Natural killer cell (primary cell): ENCODE data around the gene PUM2. TPM values are rescaled to one million over a fixed set of nuclear protein-coding genes. Genes with fewer than 3 reads are reported as not detected.

Experiments used
- ATAC-seq, 3 donors: fragments of 150-1000 bp in 2 of 3; fragments of 200-7000 bp in 1 of 3; cut with Tn5 transposase; 1 replicate in 1 of 3; 2 replicates in 2 of 3; pipeline ENCODE4 v1.10.0; 2021; ENCODE audit warnings: mild to moderate bottlenecking in 2 of 3, moderate library complexity in 2 of 3
- DNase-seq, 2 donors: peaks; one replicate each; pipeline versions ENCODE4 v3.0.0 to v3.0.0-alpha.2; 2013 to 2021; ENCODE audit warnings: mixed read lengths in 1 of 2
- H3K27ac ChIP-seq: one replicate; pipeline ENCODE4 v1.5.1; 2013; ENCODE audit warnings: mild to moderate bottlenecking, low read length
- H3K27me3 ChIP-seq: one replicate; pipeline ENCODE4 v1.6.1; 2013; ENCODE audit warnings: low read length; ENCODE audit not compliant: control insufficient read depth, insufficient read depth
- H3K36me3 ChIP-seq: one replicate; pipeline ENCODE4 v1.6.1; 2013; ENCODE audit warnings: low read length; ENCODE audit not compliant: control insufficient read depth, insufficient read depth
- H3K4me1 ChIP-seq: one replicate; pipeline ENCODE4 v1.6.1; 2013; ENCODE audit warnings: low read length; ENCODE audit not compliant: control insufficient read depth, insufficient read depth
- H3K4me3 ChIP-seq: one replicate; pipeline ENCODE4 v1.5.1; 2013; ENCODE audit warnings: low read length
- H3K9me3 ChIP-seq: one replicate; pipeline ENCODE4 v1.6.1; 2013; ENCODE audit warnings: low read length; ENCODE audit not compliant: control insufficient read depth, insufficient read depth
- H3K27ac Mint-ChIP-seq, 2 donors: one replicate each; pipeline ENCODE4 v1.8.0; 2022; ENCODE audit warnings: mild to moderate bottlenecking in 2 of 2, mixed read lengths in 2 of 2, moderate library complexity in 1 of 2
- H3K27me3 Mint-ChIP-seq, 2 donors: one replicate each; pipeline ENCODE4 v1.8.0; 2022; ENCODE audit warnings: low read depth in 2 of 2, mixed read lengths in 2 of 2
- H3K36me3 Mint-ChIP-seq: one replicate; pipeline ENCODE4 v1.8.0; 2022; ENCODE audit warnings: mixed read lengths
- H3K4me1 Mint-ChIP-seq, 2 donors: one replicate each; pipeline ENCODE4 v1.8.0; 2022; ENCODE audit warnings: mixed read lengths in 2 of 2
- H3K4me3 Mint-ChIP-seq: one replicate; pipeline ENCODE4 v1.8.0; 2022; ENCODE audit warnings: mild to moderate bottlenecking, moderate library complexity, mixed read lengths
- H3K9me3 Mint-ChIP-seq, 2 donors: one replicate each; pipeline ENCODE4 v1.8.0; 2022; ENCODE audit warnings: mixed read lengths in 2 of 2
- CTCF ChIP-seq: fragments of 200-600 bp; IDR thresholded peaks from one replicate; pipeline ENCODE4 v1.8.0; 2022; ENCODE audit warnings: antibody characterized with exemption
- WGBS: methylation state at CpG from one replicate; pipeline ENCODE4 v1.1.7; 2013; ENCODE audit warnings: missing lambda C conversion rate; ENCODE audit not compliant: insufficient coverage; 5-methylcytosine and 5-hydroxymethylcytosine counted together
- intact Hi-C: fragments of 100-400 bp; cut with micrococcal nuclease; formaldehyde crosslinking; loops from one replicate; pipeline ENCODE4 v1.14.2; 2022
- total RNA-seq, 4 donors: library from RNA; stranded (reverse); fragments of 120-200 nt in 1 of 4; gene quantifications; one replicate each; pipeline versions ENCODE4 v1.2.3 to v1.2.4, GENCODE V29; 2013 to 2022

The PUM2 gene
- total RNA-seq, 3 donors from 2014 or later (not counting 1 experiment from before 2014, with no cell fraction given): 115 to 157 (median 130) TPM

DNA sequence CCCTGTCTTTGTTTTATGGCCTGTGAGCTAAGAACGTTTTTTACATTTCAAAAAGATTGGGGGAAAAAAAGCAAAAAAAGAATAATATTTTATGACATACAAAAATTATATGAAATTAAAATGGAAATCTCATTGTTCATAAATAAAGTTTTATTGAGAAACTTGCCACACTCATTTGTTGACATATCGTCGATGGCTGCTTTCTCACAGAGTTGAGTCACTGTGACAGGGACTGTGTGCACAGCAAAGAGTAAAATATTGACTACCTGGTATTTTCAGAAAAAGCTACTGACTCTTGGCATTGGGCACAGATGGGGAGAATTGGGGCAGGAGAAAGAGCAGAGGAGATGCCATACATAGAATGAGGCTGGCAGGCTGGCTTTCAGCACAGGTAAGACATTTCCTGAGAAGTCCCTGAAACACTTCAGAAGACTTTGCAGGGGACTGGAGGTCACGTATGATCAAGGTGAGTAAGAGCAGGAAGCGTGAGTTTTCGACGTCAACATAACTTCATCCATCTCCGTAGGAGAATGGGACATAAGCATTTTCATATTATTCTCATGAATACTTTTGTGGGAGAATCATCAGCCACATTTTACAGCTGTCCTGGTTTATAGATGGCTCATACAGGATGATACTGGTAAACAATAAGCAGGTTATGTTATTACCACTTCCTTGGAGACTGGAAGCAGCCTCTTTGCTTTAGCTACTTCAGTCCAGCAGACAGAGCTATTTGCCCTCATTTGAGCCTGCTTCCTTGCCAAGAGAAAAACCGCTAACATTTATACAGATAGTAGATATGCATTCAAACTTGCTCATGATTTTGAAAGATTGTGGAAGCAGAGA, 32.5 kb upstream of the PUM2 start:
- Mint-ChIP-seq H3K4me1 (peaks cover 0 to 3% of the 10 kb centered on the region in 2 donors), H3K27ac (no peak overlapping the region), H3K36me3 (no peaks in the 10 kb centered on the region), H3K27me3 (peaks cover 3 to 6% of the 10 kb centered on the region in 2 donors), H3K4me3 (no peak overlapping the region), H3K9me3 (no peaks in the 10 kb centered on the region)
- H3K9me3 ChIP-seq: no peaks in the 10 kb centered on the region
- no peaks in the 10 kb centered on the region for H3K36me3 ChIP-seq
- H3K27ac ChIP-seq: no peak overlapping the region
- ATAC-seq: no peak
- peak in 1 of 2 donors; percentile 5 for DNase-seq
- no peak for TF ChIP-seq CTCF
- intact Hi-C loops: no loop called here
- no peak overlapping the region for H3K4me3 ChIP-seq
- H3K4me1 ChIP-seq: no peaks in the 10 kb centered on the region
- H3K27me3 ChIP-seq: no peaks in the 10 kb centered on the region
- WGBS: 98% methylated on average over 4 of the region's 9 CpGs

GRCh38 chr2:20381457-20381856, 30.8 kb upstream of the PUM2 start:
- WGBS: 100% methylated on average over 2 of the region's 2 CpGs
- Mint-ChIP-seq H3K36me3 (no peaks in the 10 kb centered on the region), H3K4me3 (no peak overlapping the region), H3K27ac (no peak overlapping the region), H3K27me3 (peaks cover 7 to 16% of the 10 kb centered on the region in 2 donors), H3K9me3 (no peaks in the 10 kb centered on the region), H3K4me1 (peaks cover 0 to 3% of the 10 kb centered on the region in 2 donors)
- DNase-seq (no peak), ATAC-seq (no peak)
- H3K27ac ChIP-seq: no peak overlapping the region
- H3K9me3 ChIP-seq: no peaks in the 10 kb centered on the region
- no peak overlapping the region for H3K4me3 ChIP-seq
- TF ChIP-seq CTCF: no peak
- H3K27me3 ChIP-seq: no peaks in the 10 kb centered on the region
- no peaks in the 10 kb centered on the region for H3K36me3 ChIP-seq
- intact Hi-C loops: no loop called here
- no peaks in the 10 kb centered on the region for H3K4me1 ChIP-seq

DNA sequence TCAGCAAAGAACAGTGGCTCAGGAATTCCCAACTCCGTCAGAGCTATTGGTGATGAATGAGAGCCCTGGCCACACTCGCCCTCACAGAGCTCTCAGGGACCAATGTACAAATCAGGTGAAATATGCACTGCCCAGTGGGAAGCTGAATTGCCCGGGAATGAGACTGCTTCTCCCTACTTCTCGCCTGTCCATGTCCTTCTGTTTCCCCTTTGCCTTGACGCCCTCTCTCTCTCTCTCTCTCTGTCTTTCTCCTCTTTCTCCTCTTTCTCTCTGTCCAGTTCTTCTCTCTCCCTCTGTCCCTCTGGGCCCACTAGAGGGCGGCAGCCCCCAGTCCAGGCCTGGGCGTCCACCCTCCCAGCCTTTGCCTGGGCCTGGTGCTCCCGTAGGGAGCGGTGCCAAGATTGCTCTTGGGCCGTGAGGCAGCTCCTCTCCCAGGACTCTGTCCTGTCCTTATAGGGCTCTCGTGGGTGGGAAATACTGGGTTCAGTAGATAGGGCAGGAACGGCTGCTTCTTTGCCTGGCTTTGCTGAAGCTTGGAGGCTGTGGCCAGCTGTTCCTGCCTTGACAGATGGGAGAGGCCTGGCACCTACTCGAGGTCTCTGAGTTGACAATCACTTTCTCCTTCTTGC, 28.4 kb upstream of the PUM2 start:
- Histone ChIP-seq H3K9me3 (no peaks in the 10 kb centered on the region), H3K27ac (no peak overlapping the region), H3K4me1 (no peaks in the 10 kb centered on the region), H3K4me3 (no peak overlapping the region), H3K27me3 (no peaks in the 10 kb centered on the region), H3K36me3 (no peaks in the 10 kb centered on the region)
- no peak for DNase-seq
- H3K4me1 Mint-ChIP-seq: peaks cover 0 to 3% of the 10 kb centered on the region in 2 donors
- 73% methylated on average over 13 of the region's 13 CpGs for WGBS
- no peak overlapping the region for H3K27ac Mint-ChIP-seq
- peak in 2 of 3 donors; percentile 35 to 61 for ATAC-seq
- intact Hi-C loops: no loop called here
- peak; percentile 10 for TF ChIP-seq CTCF
- H3K36me3 Mint-ChIP-seq: no peaks in the 10 kb centered on the region
- H3K27me3 Mint-ChIP-seq: peaks cover 10 to 24% of the 10 kb centered on the region in 2 donors
- H3K9me3 Mint-ChIP-seq: no peaks in the 10 kb centered on the region
- no peak overlapping the region for H3K4me3 Mint-ChIP-seq
